ENCODE measurements around the gene NIPAL3. TPM values are rescaled to one million over a fixed set of nuclear protein-coding genes. Genes with fewer than 3 reads are reported as not detected.
"Not testable (repeated sequence)": the region's sequence is repeated elsewhere in the genome, so short reads cannot be mapped to it uniquely, and the experiment has no call there.

The NIPAL3 gene
- total RNA-seq, 1 donor from 2014 or later, result 30.1 TPM

DNA sequence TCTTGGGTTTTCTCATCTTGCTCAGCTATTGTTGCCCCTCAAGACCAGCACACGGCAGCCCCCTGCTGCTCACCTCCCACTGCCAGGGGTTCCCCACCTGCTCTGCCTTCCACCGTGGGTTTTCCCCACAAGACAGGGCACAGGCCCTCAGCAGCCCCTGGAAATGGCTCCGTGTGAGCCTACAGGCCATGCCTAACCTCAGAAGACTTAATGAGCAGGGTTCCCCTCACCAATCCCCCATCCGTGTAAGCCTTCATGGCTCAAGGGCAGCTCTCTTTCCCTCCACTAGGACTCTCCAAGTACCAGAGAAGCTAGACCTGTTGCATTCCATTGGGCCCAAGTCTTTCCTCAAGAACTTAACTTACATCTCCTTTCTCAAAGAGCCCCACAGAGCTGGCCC, 68.6 kb downstream of the NIPAL3 start:
- Histone ChIP-seq H3K36me3 (no peaks in the 10 kb centered on the region), H3K27me3 (ENCODE audit: low read depth) (no peaks in the 10 kb centered on the region), H3K4me1 (no peaks in the 10 kb centered on the region), H3K9me3 (replicated peaks) (no peaks in the 10 kb centered on the region), H3K4me3 (no peak overlapping the region), H3K27ac (replicated peaks) (no peak overlapping the region)
- TF ChIP-seq, protein P1, sequence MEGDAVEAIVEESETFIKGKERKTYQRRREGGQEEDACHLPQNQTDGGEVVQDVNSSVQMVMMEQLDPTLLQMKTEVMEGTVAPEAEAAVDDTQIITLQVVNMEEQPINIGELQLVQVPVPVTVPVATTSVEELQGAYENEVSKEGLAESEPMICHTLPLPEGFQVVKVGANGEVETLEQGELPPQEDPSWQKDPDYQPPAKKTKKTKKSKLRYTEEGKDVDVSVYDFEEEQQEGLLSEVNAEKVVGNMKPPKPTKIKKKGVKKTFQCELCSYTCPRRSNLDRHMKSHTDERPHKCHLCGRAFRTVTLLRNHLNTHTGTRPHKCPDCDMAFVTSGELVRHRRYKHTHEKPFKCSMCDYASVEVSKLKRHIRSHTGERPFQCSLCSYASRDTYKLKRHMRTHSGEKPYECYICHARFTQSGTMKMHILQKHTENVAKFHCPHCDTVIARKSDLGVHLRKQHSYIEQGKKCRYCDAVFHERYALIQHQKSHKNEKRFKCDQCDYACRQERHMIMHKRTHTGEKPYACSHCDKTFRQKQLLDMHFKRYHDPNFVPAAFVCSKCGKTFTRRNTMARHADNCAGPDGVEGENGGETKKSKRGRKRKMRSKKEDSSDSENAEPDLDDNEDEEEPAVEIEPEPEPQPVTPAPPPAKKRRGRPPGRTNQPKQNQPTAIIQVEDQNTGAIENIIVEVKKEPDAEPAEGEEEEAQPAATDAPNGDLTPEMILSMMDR (IDR thresholded peaks at IDR 0.05; ENCODE audit: borderline replicate concordance), result no peak
- DNase-seq, result no peak
- intact Hi-C loops (cut with micrococcal nuclease), result no loop called here

DNA sequence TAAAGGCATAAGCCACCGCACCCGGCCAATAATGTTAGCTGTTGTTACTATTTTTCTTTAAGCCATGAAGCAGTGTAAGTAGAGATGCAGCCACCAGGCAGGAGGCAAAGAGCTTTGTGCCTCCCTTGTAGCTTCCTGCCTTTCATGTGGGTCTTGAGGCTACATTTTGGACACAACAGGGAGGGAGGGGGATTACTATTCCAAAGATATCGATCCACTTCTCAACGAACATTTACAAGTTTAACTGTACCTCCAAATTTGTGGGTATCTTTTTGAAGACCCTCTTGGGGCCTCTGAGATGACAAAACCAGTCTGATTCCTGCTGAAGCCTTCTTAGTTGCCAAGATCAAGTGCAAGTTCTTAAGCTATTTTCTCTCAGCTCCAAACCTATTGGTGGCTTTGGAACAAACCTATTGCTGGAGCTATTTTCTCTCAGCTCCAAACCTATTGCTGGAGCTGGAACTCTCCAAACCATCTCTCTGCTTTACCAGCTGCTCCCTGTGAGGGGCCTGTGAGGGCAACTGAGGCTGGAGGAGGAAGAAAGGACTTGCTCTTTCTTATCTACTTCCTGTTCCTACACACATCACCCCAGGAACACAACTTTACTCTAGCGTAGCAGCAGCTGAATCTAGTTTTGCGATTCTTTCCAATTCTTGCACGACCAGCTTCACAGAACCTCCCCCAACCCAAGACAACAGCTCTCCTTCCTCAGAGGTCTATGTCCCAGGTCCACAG, 70.9 kb downstream of the NIPAL3 start:
- Histone ChIP-seq H3K27ac (replicated peaks) (no peak overlapping the region), H3K4me3 (no peak overlapping the region), H3K27me3 (ENCODE audit: low read depth) (peaks cover 12% of the 10 kb centered on the region), H3K9me3 (replicated peaks) (no peaks in the 10 kb centered on the region), H3K36me3 (no peaks in the 10 kb centered on the region), H3K4me1 (no peaks in the 10 kb centered on the region)
- no peak for DNase-seq
- TF ChIP-seq, protein P1 (IDR thresholded peaks at IDR 0.05; ENCODE audit: borderline replicate concordance), result no peak
- intact Hi-C loops (cut with micrococcal nuclease), result no loop called here

DNA sequence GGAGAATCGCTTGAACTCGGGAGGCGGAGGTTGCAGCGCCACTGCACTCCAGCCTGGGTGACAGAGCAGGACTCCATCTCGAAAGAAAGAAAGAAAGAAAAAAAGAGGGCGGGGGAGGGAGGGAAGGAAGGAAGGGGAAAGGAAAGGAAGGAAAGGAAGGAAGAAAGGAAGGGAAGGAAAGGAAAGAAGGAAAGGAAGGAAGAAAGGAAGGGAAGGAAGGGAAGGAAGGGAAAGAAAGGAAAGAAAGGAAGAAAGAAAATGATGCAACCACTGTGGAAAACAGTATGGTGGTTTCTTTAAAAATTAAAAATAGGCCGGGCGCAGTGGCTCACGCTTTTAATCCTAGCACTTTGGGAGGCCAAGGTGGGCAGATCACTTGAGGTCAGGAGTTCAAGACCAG, 71.9 kb downstream of the NIPAL3 start:
- no peak overlapping the region for H3K27ac ChIP-seq (replicated peaks)

DNA sequence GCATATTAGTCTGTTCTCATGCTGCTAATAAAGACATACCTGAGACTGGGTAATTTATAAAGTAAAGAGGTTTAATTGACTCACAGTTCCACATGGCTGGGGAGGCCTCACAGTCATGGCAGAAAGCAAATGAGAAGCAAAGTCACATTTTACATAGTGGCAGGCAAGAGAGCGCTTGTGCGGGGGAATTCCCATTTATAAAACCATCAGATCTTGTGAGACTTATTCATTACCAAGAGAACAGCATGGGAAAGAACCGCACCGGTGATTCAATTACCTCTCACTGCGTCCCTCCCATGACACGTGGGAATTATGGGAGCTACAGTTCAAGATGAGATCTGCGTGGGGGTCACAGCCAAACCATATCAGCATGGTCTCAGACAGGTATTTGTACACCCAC, 72.6 kb downstream of the NIPAL3 start:
- intact Hi-C loops (cut with micrococcal nuclease); H3K36me3 ChIP-seq; DNase-seq; H3K27ac ChIP-seq (replicated peaks); H3K9me3 ChIP-seq (replicated peaks); H3K4me1 ChIP-seq; H3K4me3 ChIP-seq: not testable (repeated sequence)
- peaks cover 21% of the 10 kb centered on the region for H3K27me3 ChIP-seq (ENCODE audit: low read depth)

More for the DNA sequence above, 71.9 kb downstream of the NIPAL3 start:
- Histone ChIP-seq H3K4me1 (no peaks in the 10 kb centered on the region), H3K27me3 (ENCODE audit: low read depth) (peaks cover 14% of the 10 kb centered on the region), H3K4me3 (no peak overlapping the region), H3K36me3 (no peaks in the 10 kb centered on the region), H3K9me3 (replicated peaks) (no peaks in the 10 kb centered on the region)
- intact Hi-C loops (cut with micrococcal nuclease), result no loop called here
- DNase-seq, result no peak
- TF ChIP-seq, protein P1 (IDR thresholded peaks at IDR 0.05; ENCODE audit: borderline replicate concordance), result no peak

DNA sequence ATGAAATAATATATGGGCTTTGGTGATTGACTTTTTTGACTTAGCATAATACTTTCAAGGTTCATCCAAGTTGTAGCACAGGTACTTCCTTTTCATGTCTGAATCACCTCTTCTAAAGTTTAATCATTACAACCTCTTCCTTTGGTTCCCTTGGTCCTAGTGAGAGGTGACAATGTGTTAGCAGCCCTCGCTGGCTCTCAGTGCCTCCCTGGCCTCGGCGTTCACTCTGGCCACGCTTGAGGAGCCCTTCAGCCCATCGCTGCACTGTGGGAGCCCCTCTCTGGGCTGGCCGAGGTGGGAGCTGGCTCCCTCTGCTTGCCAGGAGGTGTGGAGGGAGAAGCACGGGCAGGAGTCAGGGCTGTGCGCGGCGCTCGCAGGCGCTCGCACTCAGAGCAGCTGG, 74.1 kb downstream of the NIPAL3 start:
- no peak for DNase-seq
- Histone ChIP-seq H3K4me1 (no peaks in the 10 kb centered on the region), H3K4me3 (no peak overlapping the region), H3K27ac (replicated peaks) (no peak overlapping the region), H3K36me3 (no peaks in the 10 kb centered on the region), H3K27me3 (ENCODE audit: low read depth) (peaks cover 27% of the 10 kb centered on the region), H3K9me3 (replicated peaks) (no peaks in the 10 kb centered on the region)
- TF ChIP-seq, protein P1 (IDR thresholded peaks at IDR 0.05; ENCODE audit: borderline replicate concordance), result no peak
- intact Hi-C loops (cut with micrococcal nuclease), result no loop called here

DNA sequence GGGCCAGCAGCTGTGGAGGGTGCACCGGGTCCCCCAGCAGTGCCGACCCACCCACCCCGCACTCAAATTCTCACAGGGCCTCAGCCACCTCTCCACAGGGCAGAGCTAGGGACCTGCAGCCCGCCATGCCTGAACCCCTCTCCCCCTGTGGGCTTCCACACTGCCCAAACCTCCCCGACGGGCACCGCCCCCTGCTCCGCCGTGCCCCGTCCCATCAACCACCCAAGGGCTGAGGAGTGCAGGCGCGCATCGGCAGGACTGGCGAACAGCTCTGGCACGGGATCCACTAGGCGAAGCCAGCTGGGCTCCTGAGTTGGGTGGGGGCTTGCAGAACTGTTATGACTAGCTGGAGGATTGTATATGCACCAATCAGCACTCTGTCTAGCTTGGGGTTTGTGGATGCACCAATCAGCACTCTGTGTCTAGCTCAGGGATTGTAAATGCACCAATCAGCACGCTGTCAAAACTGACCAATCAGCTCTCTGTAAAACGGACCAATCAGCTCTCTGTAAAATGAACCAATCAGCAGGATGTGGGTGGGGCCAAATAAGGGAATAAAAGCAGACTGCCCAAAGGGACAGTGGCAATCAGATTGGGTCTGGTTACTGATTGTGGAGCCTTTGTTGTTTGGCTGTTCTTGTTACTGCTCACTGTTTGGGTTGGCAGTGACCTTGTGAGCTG, 74.6 kb downstream of the NIPAL3 start:
- Histone ChIP-seq H3K27me3 (ENCODE audit: low read depth) (peaks cover 33% of the 10 kb centered on the region), H3K4me1 (no peaks in the 10 kb centered on the region), H3K9me3 (replicated peaks) (no peaks in the 10 kb centered on the region), H3K27ac (replicated peaks) (no peak overlapping the region), H3K36me3 (no peaks in the 10 kb centered on the region), H3K4me3 (no peak overlapping the region)
- intact Hi-C loops (cut with micrococcal nuclease), result no loop called here
- DNase-seq, result no peak
- TF ChIP-seq, protein P1 (IDR thresholded peaks at IDR 0.05; ENCODE audit: borderline replicate concordance), result no peak

All from left ventricle myocardium inferior (tissue), 1 donor.